Nucleus accumbens (tissue), 56 donors: Measurements from ENCODE around the gene PHF21B.

ENCODE experiments used
- DNase-seq, 56 donors: peaks; one replicate each; lab custom pipeline; 2025; lab: John Stamatoyannopoulos, UW

Gene PHF21B

GRCh38 chr22:45019861-45020655 lies 10.3 kb upstream of the PHF21B start:
- DNase-seq: no peak

GRCh38 chr22:45014654-45015053 lies 4.8 kb upstream of the PHF21B start:
- no peak for DNase-seq

GRCh38 chr22:45013138-45013537 lies 3.3 kb upstream of the PHF21B start:
- DNase-seq: no peak

GRCh38 chr22:45010532-45010900 lies 711 bp upstream of the PHF21B start:
- DNase-seq: peak in 2 of 56 donors; percentile 25 to 29

GRCh38 chr22:45008751-45009605 lies 827 bp downstream of the PHF21B start:
- peak in 28 of 56 donors; percentile 6 to 58 (median 26) for DNase-seq

GRCh38 chr22:45008186-45008681 lies 1.6 kb downstream of the PHF21B start:
- peak in 15 of 56 donors; percentile 10 to 60 (median 33) for DNase-seq

- DNase-seq: peak in 43 of 56 donors; percentile 17 to 72 (median 43)
Measured at GRCh38 chr22:45007391-45008185, 2.2 kb downstream of the PHF21B start.

GRCh38 chr22:45006964-45007390 lies 2.8 kb downstream of the PHF21B start:
- peak in 42 of 56 donors; percentile 16 to 77 (median 42) for DNase-seq

GRCh38 chr22:45006111-45006963 lies 3.5 kb downstream of the PHF21B start:
- peak in 16 of 56 donors; percentile 5 to 53 (median 26) for DNase-seq

GRCh38 chr22:45001653-45002052 lies 8.2 kb downstream of the PHF21B start:
- DNase-seq: no peak

GRCh38 chr22:45000330-45000729 lies 9.5 kb downstream of the PHF21B start:
- DNase-seq: no peak

GRCh38 chr22:44999687-45000086 lies 10.1 kb downstream of the PHF21B start:
- no peak for DNase-seq

- DNase-seq: no peak
Measured at GRCh38 chr22:44999231-44999630, 10.6 kb downstream of the PHF21B start.

- DNase-seq: no peak
Measured at GRCh38 chr22:44998296-44998695, 11.5 kb downstream of the PHF21B start.

GRCh38 chr22:44997060-44997459 lies 12.7 kb downstream of the PHF21B start:
- DNase-seq: no peak

- no peak for DNase-seq
Measured at GRCh38 chr22:44996648-44997047, 13.2 kb downstream of the PHF21B start.

GRCh38 chr22:44996120-44996519 lies 13.7 kb downstream of the PHF21B start:
- DNase-seq: no peak

GRCh38 chr22:44995715-44996114 lies 14.1 kb downstream of the PHF21B start:
- no peak for DNase-seq

GRCh38 chr22:44995105-44995514 lies 14.7 kb downstream of the PHF21B start:
- DNase-seq: no peak
